ENCODE measurements around the gene PAX3.

Gene PAX3

GRCh38 chr2:222293660-222294630 is 4.9 kb downstream of the PAX3 start:
- H3K27ac Mint-ChIP-seq = no peak overlapping the region
- peaks cover 11% of the 10 kb centered on the region for H3K4me1 Mint-ChIP-seq
- H3K36me3 Mint-ChIP-seq = peaks cover 15% of the 10 kb centered on the region
- H3K4me3 Mint-ChIP-seq = no peak overlapping the region
- no peaks in the 10 kb centered on the region for H3K9me3 Mint-ChIP-seq
- DNase-seq (ENCODE audit: low spot score in 2 of 2) (no peak), ATAC-seq (no peak)

GRCh38 chr2:222292149-222293134 is 6.4 kb downstream of the PAX3 start:
- Mint-ChIP-seq H3K4me1 (peaks cover 10% of the 10 kb centered on the region), H3K9me3 (no peaks in the 10 kb centered on the region), H3K27ac (no peak overlapping the region), H3K4me3 (no peak overlapping the region), H3K36me3 (peaks cover 15% of the 10 kb centered on the region)
- ATAC-seq (no peak), DNase-seq (ENCODE audit: low spot score in 2 of 2) (no peak)

GRCh38 chr2:222291485-222291841 is 7.3 kb downstream of the PAX3 start:
- H3K27ac Mint-ChIP-seq = no peak overlapping the region

GRCh38 chr2:222290736-222291484 is 7.9 kb downstream of the PAX3 start:
- Mint-ChIP-seq H3K27ac (no peak overlapping the region), H3K36me3 (peaks cover 4% of the 10 kb centered on the region), H3K4me1 (peaks cover 10% of the 10 kb centered on the region), H3K9me3 (no peaks in the 10 kb centered on the region), H3K4me3 (no peak overlapping the region)
- DNase-seq (ENCODE audit: low spot score in 2 of 2) (no peak), ATAC-seq (peak; percentile 37)

More at GRCh38 chr2:222291485-222291841, 7.3 kb downstream of the PAX3 start:
- peaks cover 8% of the 10 kb centered on the region for H3K36me3 Mint-ChIP-seq
- ATAC-seq (no peak), DNase-seq (ENCODE audit: low spot score in 2 of 2) (no peak)
- H3K4me1 Mint-ChIP-seq = peaks cover 10% of the 10 kb centered on the region
- H3K4me3 Mint-ChIP-seq = no peak overlapping the region
- no peaks in the 10 kb centered on the region for H3K9me3 Mint-ChIP-seq

GRCh38 chr2:222290401-222290735 is 8.4 kb downstream of the PAX3 start:
- DNase-seq (ENCODE audit: low spot score in 2 of 2) (no peak), ATAC-seq (no peak)
- Mint-ChIP-seq H3K4me3 (no peak overlapping the region), H3K9me3 (no peaks in the 10 kb centered on the region), H3K27ac (no peak overlapping the region), H3K36me3 (peaks cover 4% of the 10 kb centered on the region), H3K4me1 (peaks cover 6% of the 10 kb centered on the region)

- no peak for DNase-seq (ENCODE audit: low spot score in 2 of 2)
- no peaks in the 10 kb centered on the region for H3K4me1 Mint-ChIP-seq
- ATAC-seq = no peak
- no peaks in the 10 kb centered on the region for H3K9me3 Mint-ChIP-seq
- H3K36me3 Mint-ChIP-seq = no peaks in the 10 kb centered on the region
- H3K4me3 Mint-ChIP-seq = no peak overlapping the region
- H3K27ac Mint-ChIP-seq = no peak overlapping the region
These were observed 9.3 kb downstream of the PAX3 start for GRCh38 chr2:222289278-222290160.

- H3K4me3 Mint-ChIP-seq = no peak overlapping the region
- DNase-seq (ENCODE audit: low spot score in 2 of 2) (no peak), ATAC-seq (no peak)
- H3K4me1 Mint-ChIP-seq = no peaks in the 10 kb centered on the region
- H3K9me3 Mint-ChIP-seq = no peaks in the 10 kb centered on the region
- H3K27ac Mint-ChIP-seq = no peak overlapping the region
- H3K36me3 Mint-ChIP-seq = no peaks in the 10 kb centered on the region
These were observed 10.1 kb downstream of the PAX3 start for GRCh38 chr2:222288590-222289277.

- H3K9me3 Mint-ChIP-seq = no peaks in the 10 kb centered on the region
- no peaks in the 10 kb centered on the region for H3K4me1 Mint-ChIP-seq
- H3K27ac Mint-ChIP-seq = no peak overlapping the region
- no peak overlapping the region for H3K4me3 Mint-ChIP-seq
- DNase-seq (ENCODE audit: low spot score in 2 of 2) (no peak), ATAC-seq (no peak)
- H3K36me3 Mint-ChIP-seq = no peaks in the 10 kb centered on the region
These were observed 10.8 kb downstream of the PAX3 start for GRCh38 chr2:222287862-222288479.

GRCh38 chr2:222284466-222284865 is 14.3 kb downstream of the PAX3 start:
- no peak for ATAC-seq
- no peaks in the 10 kb centered on the region for H3K9me3 Mint-ChIP-seq

GRCh38 chr2:222283634-222284033 is 15.2 kb downstream of the PAX3 start:
- ATAC-seq = no peak
- no peaks in the 10 kb centered on the region for H3K36me3 Mint-ChIP-seq
- no peak for DNase-seq (ENCODE audit: low spot score in 2 of 2)
- H3K4me3 Mint-ChIP-seq = no peak overlapping the region
- no peaks in the 10 kb centered on the region for H3K4me1 Mint-ChIP-seq
- H3K27ac Mint-ChIP-seq = no peak overlapping the region
- H3K9me3 Mint-ChIP-seq = no peaks in the 10 kb centered on the region

More at GRCh38 chr2:222284466-222284865, 14.3 kb downstream of the PAX3 start:
- Mint-ChIP-seq H3K4me3 (no peak overlapping the region), H3K27ac (no peak overlapping the region), H3K36me3 (no peaks in the 10 kb centered on the region), H3K4me1 (no peaks in the 10 kb centered on the region)
- DNase-seq (ENCODE audit: low spot score in 2 of 2) = no peak

GRCh38 chr2:222281506-222281905 is 17.3 kb downstream of the PAX3 start:
- H3K36me3 Mint-ChIP-seq = no peaks in the 10 kb centered on the region
- ATAC-seq (no peak), DNase-seq (ENCODE audit: low spot score in 2 of 2) (no peak)
- no peaks in the 10 kb centered on the region for H3K4me1 Mint-ChIP-seq
- H3K27ac Mint-ChIP-seq = no peak overlapping the region
- no peak overlapping the region for H3K4me3 Mint-ChIP-seq
- no peaks in the 10 kb centered on the region for H3K9me3 Mint-ChIP-seq

GRCh38 chr2:222280795-222281194 is 18.0 kb downstream of the PAX3 start:
- no peak for ATAC-seq

GRCh38 chr2:222272446-222273015 is 26.3 kb downstream of the PAX3 start:
- no peaks in the 10 kb centered on the region for H3K9me3 Mint-ChIP-seq
- H3K36me3 Mint-ChIP-seq = no peaks in the 10 kb centered on the region

More at GRCh38 chr2:222280795-222281194, 18.0 kb downstream of the PAX3 start:
- H3K4me3 Mint-ChIP-seq = no peak overlapping the region
- no peaks in the 10 kb centered on the region for H3K36me3 Mint-ChIP-seq
- no peak overlapping the region for H3K27ac Mint-ChIP-seq
- no peaks in the 10 kb centered on the region for H3K9me3 Mint-ChIP-seq
- no peak for DNase-seq (ENCODE audit: low spot score in 2 of 2)
- no peaks in the 10 kb centered on the region for H3K4me1 Mint-ChIP-seq

More at GRCh38 chr2:222272446-222273015, 26.3 kb downstream of the PAX3 start:
- no peak overlapping the region for H3K27ac Mint-ChIP-seq
- ATAC-seq (no peak), DNase-seq (ENCODE audit: low spot score in 2 of 2) (no peak)
- no peak overlapping the region for H3K4me3 Mint-ChIP-seq
- H3K4me1 Mint-ChIP-seq = no peaks in the 10 kb centered on the region
